ENCODE results near the gene TBX10.
"Not testable (repeated sequence)": the region's sequence is repeated elsewhere in the genome, so short reads cannot be mapped to it uniquely, and the experiment has no call there.

Gene TBX10

DNA sequence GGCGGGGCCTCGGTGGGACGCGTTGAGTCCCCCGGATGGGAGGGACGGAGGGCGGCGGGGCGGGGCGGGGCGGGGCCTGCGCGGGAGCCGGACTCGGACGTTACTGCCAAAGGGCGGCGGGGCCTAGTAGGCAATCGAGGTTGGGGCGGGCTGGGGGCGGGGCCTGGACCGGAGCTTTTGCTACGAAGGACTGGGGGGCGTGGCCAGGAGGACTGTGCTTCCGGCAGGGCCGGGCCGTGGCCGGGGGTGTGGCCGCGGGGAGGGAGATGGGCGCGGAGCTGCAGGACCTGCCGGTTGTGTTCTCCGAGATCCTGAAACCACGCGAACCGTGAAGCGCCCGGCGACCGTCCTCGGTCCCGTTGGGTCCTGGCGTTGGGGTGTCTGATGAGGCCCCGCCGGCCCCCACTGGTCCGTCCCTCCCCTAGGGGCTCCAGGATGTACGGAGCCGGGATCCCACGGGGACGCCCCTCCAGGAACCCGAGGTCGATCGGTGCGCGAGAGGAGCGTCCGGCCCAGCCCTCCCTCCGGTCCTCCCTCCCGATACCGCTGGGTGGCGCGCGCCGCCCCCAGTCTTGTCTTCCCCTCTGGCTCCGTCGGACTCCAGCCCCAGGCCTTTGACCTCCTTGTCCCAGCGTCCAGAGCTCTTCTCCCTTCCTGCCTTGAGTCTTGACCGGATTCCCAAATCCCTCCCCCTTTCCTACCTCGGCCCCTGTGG, 9.2 kb downstream of the TBX10 start:
- peak; percentile 100 for DNase-seq

DNA sequence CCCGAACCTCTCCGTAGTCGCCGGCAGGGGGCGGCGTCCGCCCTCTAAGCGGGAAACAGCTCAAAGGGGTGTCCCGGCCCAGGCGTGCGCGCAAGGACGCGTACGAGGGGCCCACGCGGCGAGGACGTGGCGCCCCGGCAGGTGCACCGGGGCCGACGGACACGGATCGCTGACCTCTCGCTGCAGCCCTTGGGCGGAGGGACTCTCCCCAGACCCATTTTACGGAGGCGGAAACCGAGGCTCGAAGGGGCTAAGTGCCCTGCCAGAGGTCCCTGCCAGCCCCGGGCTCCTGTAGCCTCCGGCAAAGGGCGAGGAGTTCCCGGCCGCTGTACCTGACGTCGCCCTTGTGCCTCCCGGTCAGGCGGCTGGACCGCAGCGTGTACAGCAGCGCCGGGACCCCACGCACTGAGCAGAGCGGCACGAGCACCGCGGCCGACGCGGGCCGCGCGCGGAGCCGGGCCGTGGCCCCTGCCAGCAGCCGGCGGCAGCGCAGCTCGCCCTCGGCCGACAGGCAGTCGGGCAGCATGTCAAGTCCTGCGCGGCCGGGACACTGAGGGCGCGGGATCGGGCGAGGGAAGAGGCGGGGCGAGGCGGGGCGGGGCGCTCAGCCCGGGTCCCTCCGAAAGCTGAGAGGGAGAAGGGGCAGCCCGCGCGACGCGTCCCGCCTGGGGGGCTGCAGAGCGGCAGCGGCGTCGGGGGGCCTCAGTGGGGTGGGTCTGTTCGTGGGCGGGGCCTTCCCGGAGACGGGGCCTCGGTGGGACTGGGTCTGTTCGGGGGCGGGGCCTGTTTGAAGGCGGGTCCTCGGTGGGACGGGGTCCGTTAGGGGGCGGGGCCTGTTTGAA, 10.0 kb downstream of the TBX10 start, which contains the start of gene NUDT8:
Gene NUDT8, minus strand, starts transcription at position 552 of the 842 bp plus-strand sequence. Its CDS starts 26 bp downstream, at position 526.
- DNase-seq = peak; percentile 96

DNA sequence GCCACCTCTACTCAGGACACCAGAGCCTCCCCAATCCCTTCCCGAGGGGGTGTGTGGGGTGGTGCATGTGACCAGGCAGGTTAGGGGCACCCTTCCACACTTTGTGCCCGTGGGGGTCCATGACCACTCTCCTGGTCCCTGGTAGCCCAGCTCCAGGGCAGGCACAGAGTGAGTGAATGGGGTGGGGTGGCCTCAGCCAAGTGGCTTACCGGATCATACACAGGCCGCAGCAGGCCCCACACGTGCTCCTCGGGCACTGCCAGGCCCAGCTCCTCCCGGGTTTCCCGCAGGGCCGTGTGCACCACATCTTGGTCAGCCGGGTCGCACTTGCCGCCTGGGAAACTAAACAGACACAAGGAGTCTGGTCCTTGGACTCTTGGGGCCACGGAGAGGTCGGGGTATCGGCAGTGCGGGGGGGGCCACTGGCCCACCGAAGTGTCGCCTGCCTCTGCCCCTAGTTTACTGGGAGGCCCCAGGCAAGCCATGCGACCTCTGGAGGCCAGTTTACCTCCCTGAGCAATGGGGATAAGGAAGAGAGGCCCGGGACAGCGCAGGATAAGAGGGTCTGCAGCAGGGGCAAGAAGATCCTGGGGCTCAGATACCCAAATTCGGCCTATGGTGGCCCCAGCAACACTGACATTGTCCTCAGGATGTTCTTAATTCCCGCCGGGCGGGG, 10.7 kb downstream of the TBX10 start:
- peak; percentile 55 for DNase-seq

DNA sequence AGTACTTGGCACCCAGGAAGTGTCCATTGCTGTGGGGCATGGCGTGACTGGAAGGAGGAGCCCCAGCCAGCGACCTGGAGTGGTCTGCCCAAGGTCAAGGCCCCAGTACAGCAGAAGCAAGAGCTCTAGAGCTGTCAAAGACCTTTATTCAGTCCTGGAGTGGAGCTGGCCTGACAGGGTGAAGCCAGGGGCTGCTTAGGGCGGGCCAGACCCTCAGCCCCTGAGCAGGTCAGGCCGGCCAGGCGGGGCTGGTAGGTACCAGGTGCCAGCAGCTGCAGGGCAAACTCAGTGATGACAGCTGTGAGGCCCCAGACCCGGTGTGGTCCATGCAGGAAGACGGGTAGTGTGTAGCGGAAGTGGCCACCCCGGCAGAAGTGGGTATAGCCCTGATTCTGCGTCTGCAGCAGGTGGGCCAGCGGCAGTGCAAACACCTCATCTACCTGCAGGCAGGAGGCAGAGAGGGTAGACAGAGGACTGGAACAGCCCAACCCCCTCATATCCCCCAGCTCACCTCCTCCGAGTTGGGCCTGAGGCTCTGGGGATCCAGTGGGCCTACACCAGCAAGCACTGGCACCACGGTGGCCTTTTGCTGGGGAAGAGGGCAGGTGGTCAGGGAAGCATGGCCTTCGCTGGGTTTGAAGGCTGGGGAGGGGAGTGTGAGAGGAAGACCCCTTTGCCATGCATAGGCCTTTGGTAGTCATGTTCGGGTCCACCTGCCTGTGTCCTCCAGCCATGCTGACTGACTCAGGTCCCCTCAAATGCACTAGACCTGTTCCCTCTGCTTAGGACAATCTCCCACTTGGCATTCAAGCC, 11.5 kb downstream of the TBX10 start:
- no peak for DNase-seq

- no peak for DNase-seq
Measured at GRCh38 chr11:67627441-67627811, 12.1 kb downstream of the TBX10 start.

DNA sequence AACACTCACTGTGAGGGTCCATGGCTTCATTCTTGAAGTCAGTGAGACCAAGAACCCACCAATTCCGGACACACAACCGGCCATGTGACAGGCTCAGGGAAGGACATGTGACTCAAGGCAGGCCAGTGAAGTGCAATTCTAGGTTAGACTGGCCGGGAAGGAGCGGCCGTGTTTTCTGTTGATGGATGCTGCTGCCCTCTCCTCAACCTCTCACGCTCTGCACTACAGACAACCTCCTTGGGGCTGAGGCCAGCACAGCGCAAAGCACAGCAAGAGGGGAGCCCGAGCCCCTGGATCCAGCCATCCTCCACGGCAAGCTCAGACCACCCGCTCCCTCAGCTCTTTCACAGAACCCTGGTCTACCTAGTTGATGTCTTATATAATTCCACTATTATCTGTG, 12.6 kb downstream of the TBX10 start:
- no peak for DNase-seq

DNA sequence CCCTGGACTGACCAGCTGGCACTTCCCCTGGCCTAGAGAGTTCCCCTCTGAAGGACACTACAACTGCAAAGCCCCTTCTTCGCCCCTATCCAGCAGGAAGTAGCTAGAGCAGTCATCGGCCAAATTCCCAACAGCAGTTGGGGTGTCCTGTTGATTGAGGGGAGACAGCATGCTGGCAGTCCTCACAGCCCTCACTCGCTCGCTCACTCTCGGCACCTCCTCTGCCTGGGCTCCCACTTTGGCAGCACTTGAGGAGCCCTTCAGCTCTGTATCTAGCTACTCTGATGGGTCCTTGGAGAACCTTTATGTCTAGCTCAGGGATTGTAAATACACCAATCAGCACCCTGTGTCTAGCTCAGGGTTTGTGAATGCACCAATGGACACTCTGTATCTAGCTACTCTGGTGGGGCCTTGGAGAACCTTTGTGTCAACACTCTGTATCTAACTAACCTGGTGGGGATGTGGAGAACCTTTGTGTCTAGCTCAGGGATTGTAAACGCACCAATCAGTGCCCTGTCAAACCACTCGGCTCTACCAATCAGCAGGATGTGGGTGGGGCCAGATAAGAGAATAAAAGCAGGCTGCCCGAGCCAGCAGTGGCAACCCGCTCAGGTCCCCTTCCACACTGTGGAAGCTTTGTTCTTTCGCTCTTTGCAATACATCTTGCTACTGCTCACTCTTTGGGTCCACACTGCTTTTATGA, 13.3 kb downstream of the TBX10 start:
- DNase-seq = not testable (repeated sequence)

GRCh38 chr11:67623795-67624194, 15.8 kb downstream of the TBX10 start:
- DNase-seq = not testable (repeated sequence)

DNA sequence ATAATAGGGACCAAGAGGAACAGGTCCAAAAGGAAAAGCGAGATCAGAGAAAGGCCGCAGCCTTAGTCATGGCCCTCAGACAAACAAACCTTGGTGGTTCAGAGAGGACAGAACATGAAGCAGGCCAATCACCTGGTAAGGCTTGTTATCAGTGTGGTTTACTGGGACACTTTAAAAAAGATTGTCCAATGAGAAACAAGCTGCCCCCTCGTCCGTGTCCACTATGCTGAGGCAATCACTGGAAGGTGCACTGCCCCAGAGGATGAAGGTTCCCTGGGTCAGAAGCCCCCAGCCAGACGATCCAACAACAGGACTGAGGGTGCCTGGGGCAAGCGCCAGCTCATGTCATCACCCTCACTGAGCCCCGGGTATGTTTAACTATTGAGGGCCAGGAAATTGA, 16.7 kb downstream of the TBX10 start:
- not testable (repeated sequence) for DNase-seq

- DNase-seq = not testable (repeated sequence)
Measured at GRCh38 chr11:67621928-67622327, 17.6 kb downstream of the TBX10 start.

GRCh38 chr11:67620621-67621020, 18.9 kb downstream of the TBX10 start:
- DNase-seq = peak; percentile 47

GRCh38 chr11:67619683-67620618, 19.6 kb downstream of the TBX10 start:
- peak; percentile 45 for DNase-seq

GRCh38 chr11:67618901-67619659, 20.5 kb downstream of the TBX10 start:
- DNase-seq = not testable (repeated sequence)

DNA sequence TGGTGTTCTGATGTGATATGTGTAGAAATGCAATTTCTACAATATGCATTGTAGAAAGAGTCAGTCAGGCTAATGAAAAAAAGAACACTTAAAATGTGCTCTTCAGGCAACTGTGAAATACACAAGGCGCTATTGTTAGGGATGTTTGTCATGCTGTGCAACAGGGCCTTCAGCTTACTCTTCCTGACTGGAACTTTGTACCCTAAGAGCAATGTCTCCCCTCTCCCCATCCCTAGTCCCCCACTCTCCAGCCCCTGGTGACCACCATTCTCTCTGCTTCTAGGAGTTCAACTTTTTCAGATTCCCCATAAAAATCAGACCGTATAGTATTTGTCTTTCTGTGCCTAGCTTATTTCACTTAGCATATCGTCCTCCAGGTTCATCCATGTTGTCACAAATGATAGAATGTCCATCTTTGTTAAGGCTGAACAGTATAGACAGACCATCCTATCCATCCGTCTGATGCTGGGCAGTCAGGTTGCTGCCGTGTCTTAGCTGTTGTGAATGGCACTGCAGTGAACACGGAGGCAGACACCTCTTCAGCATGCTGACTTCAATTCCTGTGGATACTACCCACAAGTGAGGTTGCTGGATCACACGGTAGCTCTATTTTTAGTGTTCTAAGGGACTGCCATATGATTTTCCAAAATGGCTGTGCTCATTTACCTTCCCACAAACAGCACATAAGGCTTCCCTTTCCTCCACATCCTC, 22.2 kb downstream of the TBX10 start:
- no peak for DNase-seq

DNA sequence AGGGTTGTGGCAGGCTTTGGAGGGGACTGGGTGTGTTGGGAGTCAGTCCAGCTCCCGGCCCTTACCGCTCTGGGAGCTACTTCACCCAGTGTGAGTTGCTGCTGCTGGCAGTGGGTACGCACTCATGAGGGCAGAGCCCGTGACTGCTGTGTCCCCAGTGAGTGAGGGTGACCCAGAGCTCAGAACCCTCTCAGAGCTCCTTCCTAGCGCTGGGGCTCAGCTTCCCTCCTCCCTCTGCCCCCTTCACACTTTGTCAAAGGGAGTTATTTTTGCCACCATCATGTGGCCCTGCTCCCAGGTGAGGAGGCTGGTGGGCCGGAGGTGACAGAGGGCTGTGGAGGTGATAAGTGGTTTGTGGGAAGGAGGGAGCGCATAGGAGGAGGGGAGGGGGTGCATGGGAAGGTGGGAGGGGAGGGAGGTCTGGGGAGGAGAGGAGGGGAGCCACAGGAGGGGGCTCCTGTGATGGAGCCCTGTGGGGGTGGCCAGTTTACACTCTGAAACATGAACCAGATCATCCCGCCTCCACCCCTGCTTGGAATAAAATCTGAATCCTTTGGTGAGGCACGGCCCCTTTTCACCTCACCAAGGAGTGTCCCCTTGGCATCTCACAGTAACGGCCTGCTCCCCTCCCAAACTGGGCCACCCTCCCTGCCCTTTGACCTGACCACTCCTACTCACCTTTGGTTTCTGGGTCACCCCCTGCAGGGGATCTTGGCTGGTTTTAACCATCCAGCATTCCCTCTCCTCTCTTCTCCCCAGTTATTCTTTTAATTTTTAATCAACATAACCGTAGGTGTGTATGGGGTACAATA, 22.9 kb downstream of the TBX10 start:
- peak; percentile 40 for DNase-seq

DNA sequence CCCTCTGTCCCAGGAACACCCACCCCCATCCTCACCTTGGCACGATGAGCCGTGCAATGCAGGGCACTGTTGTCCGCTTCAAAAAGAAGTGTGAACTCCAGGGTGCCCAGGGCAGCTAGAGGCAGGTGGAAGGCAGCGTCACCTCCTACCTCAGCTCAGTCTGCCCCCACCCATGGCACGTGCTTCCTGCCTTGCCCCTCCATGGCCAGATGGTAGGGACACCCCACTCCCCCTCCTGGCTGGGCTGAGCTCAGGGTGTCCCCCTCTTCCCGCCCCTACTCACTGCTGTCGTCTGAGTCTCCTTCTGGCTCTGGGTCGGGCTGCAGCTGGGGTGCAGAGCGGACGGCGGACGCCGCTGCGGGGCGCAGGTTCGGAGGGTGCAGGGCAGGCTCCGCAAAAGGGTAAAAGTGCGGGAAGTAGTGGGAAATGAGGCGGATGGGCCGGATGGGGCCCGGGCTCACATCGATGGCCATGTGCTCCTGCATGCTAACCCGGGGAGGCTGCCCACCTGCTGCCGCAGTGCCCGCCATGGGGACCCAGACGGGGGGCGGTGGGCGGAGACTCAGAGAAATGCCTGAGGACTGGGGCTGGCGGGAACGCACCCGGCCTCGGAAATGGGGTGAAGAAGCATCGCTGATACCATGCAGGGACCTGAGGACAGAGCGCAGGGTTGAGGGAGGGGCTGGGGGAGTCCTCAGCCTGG, 23.7 kb downstream of the TBX10 start:
- DNase-seq = no peak
